Nephron (organoid): ENCODE results near the gene TCTN2.

Experiments used
- H3K27ac Mint-ChIP-seq, 3 experiments: 2 replicates each; pipeline ENCODE4 v1.8.0; 2020; ENCODE audit warnings: mixed read lengths in 3 of 3, mild to moderate bottlenecking in 2 of 3, moderate library complexity in 1 of 3
- H3K27me3 Mint-ChIP-seq: 2 replicates; pipeline ENCODE4 v1.8.0; 2021; ENCODE audit warnings: low read depth, mild to moderate bottlenecking, moderate library complexity, mixed read lengths
- H3K36me3 Mint-ChIP-seq: 2 replicates; pipeline ENCODE4 v1.8.0; 2020; ENCODE audit warnings: low read depth, mixed read lengths
- H3K4me1 Mint-ChIP-seq: 2 replicates; pipeline ENCODE4 v1.8.0; 2020; ENCODE audit warnings: mixed read lengths
- H3K4me3 Mint-ChIP-seq, 3 experiments: 2 replicates each; pipeline ENCODE4 v1.8.0; 2020; ENCODE audit warnings: mild to moderate bottlenecking in 3 of 3, mixed read lengths in 3 of 3, moderate library complexity in 2 of 3
- H3K9me3 Mint-ChIP-seq: 2 replicates; pipeline ENCODE4 v1.8.0; 2020; ENCODE audit warnings: mixed read lengths
- CTCF ChIP-seq, 3 experiments: fragments of 200-600 bp; sonication (generic); IDR thresholded peaks; one replicate each; pipeline ENCODE4 v1.5.0; 2021; ENCODE audit warnings: antibody characterized with exemption in 3 of 3; ENCODE audit not compliant: unreplicated experiment in 3 of 3

Gene TCTN2

GRCh38 chr12:123690191-123690840 lies 19.4 kb downstream of the TCTN2 start:
- Mint-ChIP-seq H3K27me3 (no peaks in the 10 kb centered on the region), H3K9me3 (no peaks in the 10 kb centered on the region), H3K4me1 (no peaks in the 10 kb centered on the region), H3K27ac (no peak overlapping the region), H3K36me3 (peaks cover 49% of the 10 kb centered on the region), H3K4me3 (no peak overlapping the region)
- TF ChIP-seq CTCF (IDR thresholded peaks at IDR 0.05; ENCODE audit: unreplicated experiment in 3 of 3) = no peak

GRCh38 chr12:123696207-123696606 lies 25.3 kb downstream of the TCTN2 start:
- no peaks in the 10 kb centered on the region for H3K4me1 Mint-ChIP-seq
- no peak for TF ChIP-seq CTCF (IDR thresholded peaks at IDR 0.05; ENCODE audit: unreplicated experiment in 3 of 3)
- H3K27ac Mint-ChIP-seq = no peak overlapping the region
- H3K9me3 Mint-ChIP-seq = no peaks in the 10 kb centered on the region
- H3K36me3 Mint-ChIP-seq = peaks cover 61% of the 10 kb centered on the region
- no peaks in the 10 kb centered on the region for H3K27me3 Mint-ChIP-seq
- H3K4me3 Mint-ChIP-seq = no peak overlapping the region

- Mint-ChIP-seq H3K36me3 (peaks cover 61% of the 10 kb centered on the region), H3K4me1 (no peaks in the 10 kb centered on the region), H3K27me3 (no peaks in the 10 kb centered on the region), H3K9me3 (no peaks in the 10 kb centered on the region), H3K27ac (no peak overlapping the region), H3K4me3 (no peak overlapping the region)
- no peak for TF ChIP-seq CTCF (IDR thresholded peaks at IDR 0.05; ENCODE audit: unreplicated experiment in 3 of 3)
Observed at GRCh38 chr12:123696646-123697045, 25.7 kb downstream of the TCTN2 start.

GRCh38 chr12:123705935-123706334 lies 35.0 kb downstream of the TCTN2 start:
- Mint-ChIP-seq H3K27ac (no peak overlapping the region), H3K9me3 (no peaks in the 10 kb centered on the region), H3K4me3 (no peak overlapping the region), H3K27me3 (no peaks in the 10 kb centered on the region), H3K4me1 (no peaks in the 10 kb centered on the region), H3K36me3 (peaks cover 49% of the 10 kb centered on the region)
- no peak for TF ChIP-seq CTCF (IDR thresholded peaks at IDR 0.05; ENCODE audit: unreplicated experiment in 3 of 3)

- Mint-ChIP-seq H3K27me3 (no peaks in the 10 kb centered on the region), H3K27ac (no peak overlapping the region), H3K36me3 (peaks cover 36% of the 10 kb centered on the region)
Observed at GRCh38 chr12:123707466-123707865, 36.6 kb downstream of the TCTN2 start.

More at GRCh38 chr12:123707466-123707865, 36.6 kb downstream of the TCTN2 start:
- Mint-ChIP-seq H3K9me3 (no peaks in the 10 kb centered on the region), H3K4me1 (no peaks in the 10 kb centered on the region), H3K4me3 (no peak overlapping the region)
- no peak for TF ChIP-seq CTCF (IDR thresholded peaks at IDR 0.05; ENCODE audit: unreplicated experiment in 3 of 3)
